Stimulated activated CD4-positive, alpha-beta T cell treated with anti-CD3 and anti-CD28 coated beads, Interleukin-1b, Interleukin-23, amount 100 ng/mL, for 48 hours (primary cell): ENCODE results near the gene CHD2.
"Not testable (repeated sequence)": the region's sequence is repeated elsewhere in the genome, so short reads cannot be mapped to it uniquely, and the experiment has no call there.

Experiments used
- DNase-seq: peaks from one replicate; pipeline ENCODE4 v3.0.0-alpha.2; 2020

Gene CHD2

DNA sequence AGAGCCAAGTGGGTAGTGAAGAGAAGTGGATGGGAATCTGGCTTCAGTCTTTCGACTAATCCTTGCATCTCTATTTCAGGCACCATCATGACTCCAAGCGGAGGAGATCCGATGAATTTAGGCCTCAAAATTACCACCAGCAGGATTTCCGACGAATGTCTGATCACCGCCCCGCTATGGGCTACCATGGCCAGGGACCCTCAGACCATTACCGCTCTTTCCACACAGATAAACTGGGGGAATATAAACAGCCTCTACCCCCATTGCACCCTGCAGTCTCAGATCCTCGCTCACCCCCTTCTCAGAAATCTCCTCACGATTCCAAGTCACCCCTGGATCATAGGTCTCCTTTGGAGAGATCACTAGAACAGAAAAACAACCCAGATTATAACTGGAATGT lies 124.2 kb downstream of the CHD2 start:
- DNase-seq: no peak

DNA sequence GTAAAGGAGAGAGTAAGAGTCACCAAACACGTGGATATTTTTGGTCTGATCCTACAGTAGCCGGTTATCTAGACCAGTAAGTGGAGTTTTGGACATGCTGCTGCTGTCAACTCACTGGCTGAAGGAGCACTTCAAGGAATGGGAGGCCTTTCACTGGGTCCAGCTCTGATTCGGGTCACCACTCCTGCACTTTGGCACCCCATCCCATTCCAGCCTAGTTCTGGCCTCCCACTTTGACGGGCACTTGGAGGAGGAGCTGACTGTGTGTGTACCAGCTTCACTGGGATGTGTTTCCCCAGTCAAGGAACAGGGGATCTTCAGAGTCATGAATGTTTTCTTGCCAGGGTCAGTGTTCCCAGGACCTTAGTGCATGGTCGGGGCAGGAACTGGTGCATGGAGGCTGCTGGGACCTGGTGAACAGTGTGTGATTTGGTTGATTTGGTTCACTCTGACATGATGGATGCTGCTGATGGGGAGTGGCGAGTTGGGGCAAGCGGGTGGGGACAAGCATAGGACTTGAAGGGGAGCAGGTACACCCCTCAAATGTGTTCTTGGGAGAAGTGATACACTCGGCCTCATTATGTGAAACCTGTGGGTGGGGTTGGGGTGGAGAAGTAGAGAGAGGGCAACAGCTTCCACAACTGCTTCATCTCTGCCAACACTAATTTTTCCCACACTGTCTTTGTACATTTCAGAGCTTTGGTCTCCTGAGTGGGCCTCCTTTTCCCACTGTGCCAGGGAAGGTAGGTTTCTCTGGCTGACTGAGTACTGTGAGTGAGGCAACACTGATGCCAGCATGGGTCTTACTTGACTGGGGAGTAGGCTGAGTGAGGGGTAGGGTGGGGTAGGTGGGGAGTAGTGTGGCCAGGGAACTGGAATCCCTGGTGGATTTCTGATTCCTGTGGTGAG lies 124.8 kb downstream of the CHD2 start:
- no peak for DNase-seq

DNA sequence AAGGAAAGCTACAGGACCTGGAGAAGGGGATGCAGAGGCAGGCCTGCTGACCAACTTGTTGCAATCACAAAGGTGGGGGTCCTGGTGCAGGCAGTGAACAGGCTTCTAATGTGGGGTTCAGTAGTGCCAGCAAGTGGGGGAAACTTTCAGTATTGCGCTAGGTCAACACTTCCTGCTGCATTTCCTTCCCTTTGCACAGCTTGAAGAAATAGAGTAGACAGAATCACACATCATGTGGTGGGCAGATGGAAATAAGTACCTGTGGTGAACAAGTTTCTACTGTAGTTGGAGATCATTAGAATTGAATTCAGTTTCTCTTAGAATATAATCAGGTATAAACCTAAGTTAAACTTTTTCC lies 125.5 kb downstream of the CHD2 start:
- DNase-seq: no peak

DNA sequence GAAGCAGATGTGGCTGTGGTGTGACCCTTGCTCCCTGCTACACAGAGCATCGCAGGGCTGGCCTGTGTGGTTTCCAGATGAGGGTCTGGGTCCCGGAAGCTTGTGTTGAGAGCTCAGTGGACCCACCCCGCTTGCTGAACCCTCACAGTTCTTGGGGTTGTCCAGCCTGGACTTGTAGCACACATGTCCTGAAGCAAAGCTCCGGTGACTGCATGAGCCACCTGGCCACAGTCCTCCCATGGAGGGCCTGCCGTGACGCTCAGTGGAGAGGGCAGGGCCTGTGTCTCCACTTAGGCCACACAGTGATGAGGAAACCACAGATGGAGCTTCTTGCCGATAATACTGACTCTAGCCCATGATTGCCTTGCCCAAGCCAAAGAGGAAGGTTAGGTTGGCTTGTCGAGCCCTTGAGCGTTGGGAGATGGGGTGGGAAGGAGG lies 126.3 kb downstream of the CHD2 start:
- no peak for DNase-seq

DNA sequence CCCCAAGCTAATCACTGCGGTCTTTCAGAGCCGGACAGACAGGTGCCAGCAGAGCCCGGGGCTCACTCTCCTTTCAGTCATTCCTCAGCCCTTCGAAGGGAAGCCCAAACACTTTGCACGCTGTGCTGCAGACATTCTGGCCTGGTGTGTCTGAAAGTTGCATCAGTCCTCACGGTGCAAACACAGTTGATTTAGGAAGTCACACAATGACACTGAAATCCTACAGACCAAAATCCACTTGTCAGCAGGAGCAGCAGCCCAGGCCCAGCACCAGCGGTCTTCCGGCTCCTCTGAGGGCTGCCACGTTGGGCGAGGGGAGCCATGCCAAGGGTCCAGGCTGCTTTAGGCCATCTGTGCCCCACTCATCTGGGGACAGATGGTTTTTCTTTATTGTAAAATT lies 127.3 kb downstream of the CHD2 start:
- DNase-seq: no peak

DNA sequence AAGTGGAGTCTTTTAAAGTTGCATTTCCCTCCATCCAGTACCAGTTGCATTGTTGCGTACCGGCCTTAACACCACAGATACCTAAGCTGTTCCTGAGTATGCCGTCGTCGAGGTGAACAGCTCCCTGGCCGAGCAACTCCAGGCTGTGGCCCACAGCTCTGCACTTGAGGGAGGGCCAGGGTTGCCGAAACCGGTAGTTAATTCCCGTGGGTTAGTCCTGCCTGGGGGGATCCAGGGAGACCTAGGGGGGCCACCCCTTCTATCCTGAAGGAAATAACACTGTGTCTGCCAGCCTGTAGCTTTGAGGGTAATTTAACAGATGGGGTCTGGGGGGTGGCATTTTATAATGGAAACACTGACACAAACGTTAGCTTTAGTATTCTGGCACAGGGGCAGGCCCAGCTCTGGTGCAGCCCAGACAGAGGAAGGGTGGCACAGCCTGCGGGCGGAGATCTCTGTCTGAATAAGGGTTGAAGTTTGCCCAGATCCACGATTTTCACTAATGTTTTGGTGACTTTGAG lies 128.0 kb downstream of the CHD2 start:
- no peak for DNase-seq

DNA sequence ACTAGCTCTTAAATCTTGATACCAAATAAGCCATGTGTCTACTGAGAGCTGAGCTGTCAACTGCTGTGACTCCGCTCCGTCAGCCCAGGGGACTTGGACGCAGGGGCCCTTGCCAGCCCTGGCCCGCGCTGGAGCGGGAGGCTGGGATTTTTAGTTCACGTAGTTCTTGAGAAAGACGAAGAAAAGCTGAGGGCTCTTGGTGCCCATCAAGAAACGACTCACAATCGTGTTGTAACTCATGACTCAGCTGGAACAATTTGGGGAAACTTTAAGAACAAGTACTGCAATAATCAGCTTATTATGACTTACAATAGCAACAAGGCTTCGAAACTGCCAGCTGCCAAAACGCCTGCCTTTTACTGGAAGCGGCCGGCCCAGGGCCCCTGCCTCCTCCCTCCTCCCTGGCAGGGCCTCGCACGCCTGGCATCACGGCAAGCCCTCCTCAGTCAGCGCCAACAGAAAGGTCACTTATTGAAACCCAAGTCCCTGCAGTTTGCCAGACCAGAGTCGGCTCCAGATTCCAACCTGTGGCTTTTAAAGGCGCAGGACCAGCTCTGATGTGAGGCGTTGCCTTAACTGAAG lies 128.6 kb downstream of the CHD2 start:
- peak; percentile 46 for DNase-seq

DNA sequence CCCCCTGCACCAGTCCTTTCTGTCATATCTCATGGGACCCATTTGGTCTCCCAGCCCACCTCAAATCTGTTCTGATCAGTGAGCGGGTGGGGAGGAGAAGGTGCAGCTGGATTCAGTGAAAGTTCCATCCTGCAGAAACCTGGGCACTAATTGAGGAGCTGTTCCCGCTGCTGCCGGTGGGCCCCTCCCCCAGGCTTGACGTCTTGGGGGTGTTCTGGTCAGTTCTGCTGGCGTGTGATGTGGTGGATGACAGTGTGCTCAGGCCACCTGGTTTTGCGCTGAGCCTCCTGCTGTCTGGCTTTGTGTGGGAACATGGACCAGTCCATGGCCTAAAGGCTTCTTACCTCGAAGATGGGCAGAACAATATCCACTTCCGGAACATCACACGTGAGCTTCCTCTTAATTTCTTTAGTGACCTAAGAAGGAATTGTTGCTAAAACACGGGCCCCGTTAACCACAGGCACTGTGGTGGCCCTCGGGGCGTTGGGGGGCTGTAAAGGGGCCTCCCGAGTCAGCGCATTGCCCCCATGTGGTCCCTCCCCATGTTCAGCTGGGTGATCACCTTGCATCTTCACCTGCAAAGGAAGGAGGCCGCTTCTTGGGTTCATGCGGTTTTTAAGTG lies 129.2 kb downstream of the CHD2 start:
- no peak for DNase-seq

DNA sequence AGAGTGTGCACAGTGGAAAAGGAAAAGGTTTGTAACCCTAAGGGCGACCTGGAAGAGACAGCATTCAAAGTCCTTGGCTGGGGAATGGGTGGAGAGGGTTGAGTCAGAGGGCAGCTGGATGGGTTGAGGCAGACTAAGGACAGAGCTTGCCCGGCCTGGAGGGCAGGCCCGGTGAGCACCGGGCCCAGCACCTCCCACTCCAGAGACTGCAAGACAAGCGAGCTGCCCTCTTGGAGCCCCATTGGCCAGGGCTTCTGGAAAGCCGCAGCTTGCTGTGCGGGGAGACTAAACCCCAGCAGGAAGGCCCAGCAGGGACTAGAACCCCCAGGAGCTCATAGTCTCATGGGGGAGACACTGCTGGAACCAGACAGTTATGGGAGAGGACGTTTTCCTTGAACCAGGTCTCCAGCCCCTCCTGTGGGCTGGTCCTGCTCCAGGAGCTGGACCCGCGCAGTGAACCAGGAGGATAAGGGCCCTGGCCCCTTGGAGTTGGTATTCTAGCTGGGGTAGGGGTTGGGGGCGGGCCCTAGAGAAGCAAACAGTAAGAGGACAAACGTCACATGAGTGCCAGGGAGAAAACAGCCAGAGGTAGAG lies 129.8 kb downstream of the CHD2 start:
- no peak for DNase-seq

DNA sequence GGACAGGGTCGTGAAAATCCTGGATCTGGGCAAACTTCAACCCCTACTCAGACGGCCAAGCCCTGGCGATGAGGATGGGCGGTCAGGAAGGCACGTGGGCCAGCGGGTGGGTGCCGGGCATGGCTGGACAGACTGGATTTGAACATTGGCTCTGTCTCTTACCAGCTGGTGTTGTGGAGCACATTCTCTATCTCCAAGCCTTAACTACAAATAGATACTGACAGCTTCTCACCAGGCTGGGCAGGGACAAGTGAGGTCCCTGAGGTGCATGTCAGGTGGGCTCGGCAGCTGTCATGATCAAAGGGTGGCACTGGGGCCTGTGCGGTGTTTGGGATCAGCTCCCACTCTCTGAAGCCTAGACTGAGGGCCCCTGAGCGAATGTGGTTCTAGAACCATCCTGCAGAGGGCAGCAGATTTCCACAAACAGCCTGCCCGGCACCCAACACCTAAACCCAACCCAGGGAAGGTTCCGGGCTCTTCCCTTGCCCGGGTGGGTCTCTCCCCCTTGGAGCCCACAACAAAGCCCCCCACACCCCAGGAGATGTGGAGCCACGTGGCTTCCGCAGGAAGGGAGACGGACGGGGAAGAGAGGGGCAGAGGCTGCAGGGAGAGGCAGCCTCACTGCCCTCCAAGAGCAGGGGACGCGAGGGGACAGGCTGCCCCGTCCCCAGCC lies 130.4 kb downstream of the CHD2 start:
- DNase-seq: peak; percentile 60

DNA sequence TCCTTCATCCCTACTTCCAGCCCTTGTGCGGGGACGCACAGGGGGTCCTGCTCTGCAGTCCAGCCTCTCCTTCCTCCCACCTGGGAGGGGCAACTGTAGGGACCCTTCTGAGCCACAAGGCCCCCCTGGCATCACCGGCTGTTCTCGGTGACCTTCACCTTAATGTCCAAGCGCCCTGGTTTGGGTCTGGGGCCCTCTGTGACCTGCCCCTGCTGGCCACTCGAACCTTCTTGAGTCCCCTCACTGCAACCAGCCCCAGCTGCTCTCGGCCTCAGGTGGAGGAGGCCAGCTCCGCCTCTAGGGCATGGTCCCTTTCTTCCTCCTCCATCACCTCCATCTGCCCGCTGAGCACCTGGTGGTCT lies 131.0 kb downstream of the CHD2 start:
- no peak for DNase-seq

DNA sequence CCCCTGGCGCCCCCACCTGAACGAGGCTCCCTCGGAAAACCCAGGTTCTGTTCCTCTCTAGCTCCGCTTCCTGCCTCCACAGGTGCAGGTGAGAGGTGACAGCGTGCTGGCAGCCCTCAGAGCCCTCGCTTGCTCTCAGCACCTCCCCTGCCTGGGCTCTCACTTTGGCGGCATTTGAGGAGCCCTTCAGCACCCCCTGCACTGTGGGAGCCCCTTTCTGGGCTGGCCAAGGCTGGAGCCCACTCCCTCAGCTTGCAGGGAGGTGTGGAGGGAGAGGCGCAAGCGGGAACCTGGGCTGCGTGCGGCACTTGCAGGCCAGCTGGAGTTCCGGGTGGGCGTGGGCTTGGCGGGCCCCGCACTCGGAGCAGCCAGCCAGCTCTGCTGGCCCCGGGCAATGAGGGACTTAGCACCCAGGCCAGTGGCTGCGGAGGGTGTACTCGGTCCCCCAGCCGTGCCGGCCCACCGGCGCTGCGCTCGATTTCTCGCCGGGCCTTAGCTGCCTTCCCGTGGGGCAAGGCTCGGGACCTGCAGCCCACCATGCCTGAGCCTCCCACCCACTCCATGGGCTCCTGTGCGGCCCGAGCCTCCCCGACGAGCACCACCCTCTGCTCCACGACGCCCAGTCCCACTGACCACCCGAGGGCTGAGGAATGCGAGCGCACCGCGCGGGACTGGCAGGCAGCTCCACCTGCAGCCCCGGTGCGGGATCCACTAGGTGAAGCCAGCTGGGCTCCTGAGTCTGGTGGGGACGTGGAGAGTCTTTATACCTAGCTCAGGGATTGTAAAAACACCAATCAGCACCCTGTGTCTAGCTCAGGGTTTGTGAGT lies 131.6 kb downstream of the CHD2 start:
- not testable (repeated sequence) for DNase-seq

DNA sequence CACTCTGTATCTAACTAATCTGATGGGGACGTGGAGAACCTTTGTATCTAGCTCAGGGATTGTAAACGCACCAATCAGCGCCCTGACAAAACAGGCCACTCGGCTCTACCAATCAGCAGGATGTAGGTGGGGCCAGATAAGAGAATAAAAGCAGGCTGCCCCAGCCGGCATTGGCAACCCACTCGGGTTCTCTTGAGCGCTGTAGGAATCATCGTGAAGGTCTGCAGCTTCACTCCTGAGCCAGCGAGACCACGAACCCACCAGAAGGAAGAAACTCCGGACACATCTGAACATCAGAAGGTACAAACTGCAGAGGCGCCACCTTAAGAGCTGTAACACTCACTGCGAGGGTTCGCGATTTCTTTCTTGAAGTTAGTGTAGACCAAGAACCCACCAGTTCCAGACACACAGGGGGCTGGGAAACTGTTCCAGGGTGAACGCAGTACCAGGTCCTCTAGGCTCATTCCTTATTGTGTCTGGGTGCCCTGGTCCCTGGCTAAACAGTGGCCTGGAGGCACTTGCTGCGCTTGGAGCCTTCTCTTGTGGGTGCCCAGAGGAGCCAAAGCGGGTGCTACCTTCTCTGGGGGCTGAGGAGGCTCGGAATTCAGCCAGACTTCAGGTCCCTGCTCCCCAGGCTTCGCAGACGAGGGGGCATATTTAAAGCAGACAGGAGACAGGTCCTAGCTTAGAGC lies 132.5 kb downstream of the CHD2 start:
- DNase-seq: not testable (repeated sequence)

DNA sequence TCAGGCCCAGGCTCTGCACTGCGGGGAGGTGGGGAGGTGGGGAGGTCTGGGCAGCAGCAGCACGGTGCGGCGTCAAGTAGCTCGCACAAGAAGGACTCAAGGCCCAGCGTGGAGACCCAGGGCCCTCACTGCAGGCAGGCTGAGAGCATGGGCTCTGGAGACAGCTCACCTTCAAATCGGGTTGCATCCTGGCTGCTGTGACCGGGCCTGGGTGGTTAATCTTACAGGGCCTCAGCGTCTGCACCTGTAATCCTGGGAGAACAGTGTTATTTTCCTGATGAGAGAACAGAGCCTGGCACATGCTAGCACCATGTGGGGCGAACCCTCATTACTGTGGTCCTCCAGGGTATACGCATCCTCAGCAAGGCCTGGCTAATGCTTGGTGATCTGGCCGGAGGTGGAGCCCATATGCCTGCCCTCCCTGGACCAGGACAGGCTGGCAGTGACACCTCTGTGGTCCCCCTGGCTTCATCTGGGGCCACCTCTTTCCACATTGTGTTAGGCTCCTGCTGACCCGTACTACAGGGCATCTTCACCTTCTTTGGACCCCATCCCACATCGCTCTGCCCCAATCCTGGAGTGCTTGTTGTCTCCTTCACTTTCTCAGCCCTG lies 133.4 kb downstream of the CHD2 start:
- no peak for DNase-seq

DNA sequence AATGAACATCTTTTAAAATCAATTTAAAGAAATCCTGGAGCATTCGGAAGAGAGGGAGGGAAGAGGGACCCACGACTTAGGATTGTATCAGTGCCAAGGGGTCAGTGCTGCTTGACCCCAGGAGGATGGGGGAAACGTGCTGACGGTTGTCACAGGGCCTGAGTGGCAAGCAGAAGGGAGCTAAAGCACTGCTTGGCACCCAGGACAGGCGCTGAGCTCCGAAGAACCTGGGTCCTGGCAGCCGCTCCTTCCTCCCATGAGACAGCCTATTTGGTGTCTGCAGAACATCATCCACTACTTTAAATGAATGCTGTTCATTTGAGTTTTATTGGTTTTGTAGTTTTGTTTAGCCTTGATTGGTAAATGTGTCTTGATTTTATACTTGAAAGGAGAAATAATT lies 134.4 kb downstream of the CHD2 start:
- DNase-seq: no peak

DNA sequence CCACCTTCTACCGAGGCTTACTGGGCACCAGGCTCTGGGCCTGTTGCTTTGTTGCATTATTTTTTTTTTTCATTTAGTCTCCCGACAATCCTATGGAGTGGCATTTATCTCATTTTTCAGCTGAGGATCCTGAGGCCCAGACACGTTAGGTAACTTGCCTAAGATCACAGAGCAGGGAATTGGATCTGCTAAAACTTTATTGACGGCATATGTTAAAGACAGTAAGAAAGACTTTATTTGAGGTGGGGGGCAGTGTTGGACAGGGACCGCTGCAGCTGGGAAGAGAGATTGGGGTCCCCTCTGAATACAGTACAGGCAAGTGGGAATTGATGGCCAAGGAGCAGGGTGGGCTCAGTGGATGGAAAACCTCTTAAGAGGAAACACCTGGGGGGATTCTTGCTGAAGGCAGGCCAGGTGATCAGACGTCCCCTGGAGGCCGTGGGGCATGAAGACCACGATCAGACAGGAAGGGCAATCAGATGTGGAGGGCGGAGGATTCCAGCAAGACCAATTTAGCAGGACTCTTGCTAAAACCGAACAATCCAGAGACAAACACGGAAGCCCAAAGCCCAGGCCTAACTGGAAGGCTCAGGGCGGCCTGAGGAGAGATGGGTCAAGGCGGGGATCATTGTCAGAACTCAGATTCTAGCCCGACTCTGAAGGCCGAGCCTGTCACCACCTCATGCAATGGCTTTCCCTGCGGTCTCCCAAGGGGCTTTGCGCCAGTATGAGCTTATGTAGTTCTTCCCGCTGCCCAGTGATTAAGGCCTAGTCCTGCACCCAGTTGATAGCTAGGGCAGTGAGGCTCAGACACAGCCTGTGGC lies 135.2 kb downstream of the CHD2 start:
- no peak for DNase-seq

DNA sequence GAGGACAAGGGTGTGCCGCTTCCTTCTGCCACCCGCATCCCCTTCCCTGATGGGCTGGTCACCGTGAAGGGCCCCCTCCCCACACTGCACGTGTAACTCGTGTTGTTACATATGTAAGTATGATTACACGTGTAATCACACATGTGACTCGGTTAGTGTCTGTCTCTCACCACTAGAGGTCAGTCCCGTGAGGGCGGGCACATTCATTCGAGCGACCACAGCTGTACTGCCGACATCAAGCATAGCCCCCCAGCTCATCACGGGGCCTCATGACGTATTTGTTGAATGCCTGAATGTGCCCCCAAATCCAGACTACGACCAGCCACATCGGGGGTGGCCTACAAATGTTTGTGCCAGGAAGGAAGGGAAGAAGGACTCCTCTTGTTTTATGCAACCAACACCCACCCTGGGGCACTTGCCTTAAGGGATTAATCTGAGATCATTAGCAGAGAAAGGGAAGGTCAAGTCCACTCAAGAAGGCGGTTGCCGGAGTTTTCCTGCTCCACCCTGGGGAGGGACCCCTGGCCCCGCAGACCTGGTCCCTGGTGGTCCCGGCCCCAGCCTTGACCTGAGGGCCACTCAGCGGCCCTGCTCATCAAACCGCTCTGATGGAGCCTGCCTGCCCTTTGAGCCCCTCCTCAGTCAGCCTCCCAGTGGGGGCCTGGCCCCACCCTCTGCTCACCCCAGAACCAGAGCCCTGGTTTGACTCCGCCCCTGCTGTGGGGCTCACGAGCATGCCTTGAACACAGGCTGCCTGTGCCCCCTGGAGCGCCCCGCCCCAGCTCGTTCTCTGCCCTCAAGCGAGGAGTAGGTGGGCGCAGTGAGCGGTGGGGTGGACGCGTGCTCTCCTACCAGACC lies 136.1 kb downstream of the CHD2 start:
- DNase-seq: peak; percentile 47

DNA sequence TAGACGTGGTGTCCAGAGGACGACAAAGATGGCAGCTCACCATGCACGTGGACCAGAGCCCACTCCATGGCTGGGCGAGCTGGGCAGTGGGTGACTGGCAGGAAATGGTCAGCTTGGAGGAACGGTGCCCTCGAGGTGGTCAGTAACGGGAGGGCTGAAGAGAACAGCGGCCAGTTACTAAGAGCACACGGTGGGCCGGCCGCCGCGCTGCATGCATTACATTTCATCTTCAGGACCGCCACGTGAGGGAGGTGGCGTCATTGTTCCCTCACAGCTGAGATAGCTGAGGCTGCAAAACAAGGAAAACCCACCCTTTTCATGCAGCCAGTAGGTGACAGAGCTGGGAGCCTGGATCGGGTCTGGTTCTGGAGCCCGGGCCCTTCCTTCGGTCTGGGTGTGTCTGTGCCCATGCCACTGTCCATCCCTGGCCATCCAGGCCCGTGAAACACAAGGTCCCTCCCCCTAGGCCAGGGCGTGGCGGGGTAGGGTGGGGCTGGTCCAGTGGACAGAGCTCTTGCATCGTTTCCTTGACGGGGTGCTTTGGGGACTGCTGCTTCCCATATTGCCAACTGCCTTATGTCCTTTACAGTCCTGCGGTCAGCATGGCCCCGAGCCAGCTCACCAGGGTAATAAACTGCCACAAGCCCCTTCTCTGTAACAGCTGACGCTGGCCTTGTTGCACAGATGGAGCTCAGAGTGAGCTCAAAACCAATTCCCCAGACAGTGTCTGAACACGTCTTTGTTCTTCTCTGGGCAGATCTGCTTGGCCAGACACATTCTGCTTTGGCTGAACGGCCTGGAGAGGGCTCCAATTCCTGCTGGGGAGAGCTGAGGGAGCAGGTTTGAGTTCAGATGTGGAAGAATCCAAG lies 137.1 kb downstream of the CHD2 start:
- no peak for DNase-seq
